SK-N-MC (cell line): ENCODE data around the gene PBX4.

Experiments
- EZH2 ChIP-seq: fragments of 200-600 bp; sonication (generic); IDR thresholded peaks from one replicate; pipeline ENCODE4 v1.6.1; 2017; ENCODE audit warnings: antibody characterized with exemption
- FOXP2 ChIP-seq: optimal IDR thresholded peaks from 2 replicates; pipeline ENCODE3; 2011; ENCODE audit warnings: mild to moderate bottlenecking, moderate library complexity; ENCODE audit not compliant: insufficient read depth; ENCODE audit errors: extremely low read length, control extremely low read depth
- POLR2AphosphoS5 ChIP-seq: IDR thresholded peaks from 2 replicates; pipeline ENCODE4 v1.6.1; 2012; ENCODE audit warnings: mild to moderate bottlenecking, low read depth, low read length, borderline replicate concordance

- TF ChIP-seq EZH2: no peak
- no peak for TF ChIP-seq POLR2AphosphoS5
- no peak for TF ChIP-seq FOXP2
Observed at GRCh38 chr19:19514215-19514657, 104.3 kb downstream of the PBX4 start.
